MM.1S (cell line): Measurements from ENCODE around the gene CLDN15.

ENCODE experiments used
- DNase-seq: peaks from one replicate; pipeline ENCODE4 v3.0.0-alpha.2; 2015
- H2AFZ ChIP-seq: fragments of 300-600 bp; sonication (generic); 2 replicates; pipeline ENCODE4 v1.6.0; 2016; ENCODE audit warnings: antibody characterized with exemption, low read length
- H3F3A ChIP-seq: fragments of 300-600 bp; sonication (generic); 2 replicates; pipeline ENCODE4 v1.6.1; 2016; ENCODE audit warnings: mild to moderate bottlenecking, antibody characterized with exemption, low read length, moderate library complexity, mixed read lengths; ENCODE audit not compliant: insufficient read depth
- H3K27ac ChIP-seq: fragments of 300-600 bp; sonication (generic); 2 replicates; pipeline ENCODE4 v1.5.1; 2016; ENCODE audit warnings: mild to moderate bottlenecking, low read length
- H3K27me3 ChIP-seq: fragments of 300-600 bp; sonication (generic); replicated peaks from 2 replicates; pipeline ENCODE4 v1.6.0; 2016; ENCODE audit warnings: low read length; ENCODE audit not compliant: insufficient read depth
- H3K36me3 ChIP-seq: fragments of 300-600 bp; sonication (generic); replicated peaks from 2 replicates; pipeline ENCODE4 v1.6.1; 2016; ENCODE audit warnings: mild to moderate bottlenecking, low read length, mixed read lengths; ENCODE audit not compliant: insufficient read depth
- H3K4me1 ChIP-seq: fragments of 300-600 bp; sonication (generic); 2 replicates; pipeline ENCODE4 v1.6.1; 2016; ENCODE audit warnings: low read length, mixed read lengths
- H3K4me2 ChIP-seq: fragments of 300-600 bp; sonication (generic); 2 replicates; pipeline ENCODE4 v1.6.0; 2016; ENCODE audit warnings: low read depth, low read length
- H3K4me3 ChIP-seq: fragments of 300-600 bp; sonication (generic); 2 replicates; pipeline ENCODE4 v1.5.1; 2016; ENCODE audit warnings: low read length, mixed read lengths
- H3K79me2 ChIP-seq: fragments of 300-600 bp; sonication (generic); 2 replicates; pipeline ENCODE4 v1.6.1; 2016; ENCODE audit warnings: mixed run types, low read length, mixed read lengths
- H3K9ac ChIP-seq: fragments of 300-600 bp; sonication (generic); 2 replicates; pipeline ENCODE4 v1.6.1; 2016; ENCODE audit warnings: low read length, mixed read lengths
- H3K9me2 ChIP-seq: fragments of 300-600 bp; sonication (generic); replicated peaks from 2 replicates; pipeline ENCODE4 v1.6.1; 2016; ENCODE audit warnings: mild to moderate bottlenecking, low read length, mixed read lengths; ENCODE audit not compliant: insufficient read depth
- H3K9me3 ChIP-seq: fragments of 300-600 bp; sonication (generic); replicated peaks from 2 replicates; pipeline ENCODE4 v1.6.1; 2016; ENCODE audit warnings: mild to moderate bottlenecking, low read length, mixed read lengths; ENCODE audit not compliant: insufficient read depth
- H4K20me1 ChIP-seq: fragments of 300-600 bp; sonication (generic); 2 replicates; pipeline ENCODE4 v1.6.1; 2016; ENCODE audit warnings: mild to moderate bottlenecking, low read length, moderate library complexity, mixed read lengths; ENCODE audit not compliant: insufficient read depth
- EZH2 ChIP-seq: fragments of 300-600 bp; sonication (generic); optimal IDR thresholded peaks from 2 replicates; pipeline ENCODE3; 2017; ENCODE audit warnings: low read depth, mild to moderate bottlenecking, antibody characterized with exemption, low read length, mixed read lengths
- EZH2phosphoT487 ChIP-seq: fragments of 300-600 bp; sonication (generic); IDR thresholded peaks from 2 replicates; pipeline ENCODE4 v1.6.1; 2018; ENCODE audit warnings: antibody characterized with exemption, low read length
- TF ChIP-seq, protein P1 (sequence below): fragments of 300-600 bp; sonication (generic); IDR thresholded peaks from 2 replicates; pipeline ENCODE4 v1.5.1; 2016; ENCODE audit warnings: antibody characterized with exemption, low read length, mixed read lengths

CLDN15 gene

DNA sequence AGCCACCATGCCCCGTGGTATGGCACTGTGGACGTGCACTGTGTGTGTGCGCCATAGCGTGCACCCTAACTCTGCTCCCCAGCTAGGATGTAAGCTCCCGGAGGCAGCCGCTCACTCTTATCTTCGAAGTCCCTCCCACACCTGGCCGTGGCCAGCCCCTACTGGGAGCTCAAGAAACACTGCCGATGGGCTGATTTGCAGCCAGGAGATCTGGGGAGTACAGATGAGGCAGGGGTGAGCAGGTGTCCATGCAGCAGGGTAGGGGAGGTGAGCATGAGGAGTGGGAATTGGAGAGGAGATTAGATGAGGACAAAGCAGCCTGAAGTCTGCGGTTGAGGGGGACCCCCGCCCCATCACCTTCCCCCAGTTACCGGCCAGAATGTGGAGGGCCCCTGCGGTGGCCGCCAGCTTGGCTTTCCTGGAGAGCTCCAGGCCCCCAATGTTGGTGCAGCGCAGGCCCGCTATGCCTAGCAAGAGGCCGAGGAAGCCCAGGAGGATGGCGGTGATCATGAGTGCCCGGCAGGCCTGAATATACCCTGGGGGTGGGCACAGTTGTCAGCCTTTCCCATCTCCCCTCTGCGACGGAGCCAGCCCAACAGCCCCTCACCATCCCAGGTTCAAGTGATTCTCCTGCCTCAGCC is 3.6 kb downstream of the CLDN15 start:
- TF ChIP-seq, protein P1, sequence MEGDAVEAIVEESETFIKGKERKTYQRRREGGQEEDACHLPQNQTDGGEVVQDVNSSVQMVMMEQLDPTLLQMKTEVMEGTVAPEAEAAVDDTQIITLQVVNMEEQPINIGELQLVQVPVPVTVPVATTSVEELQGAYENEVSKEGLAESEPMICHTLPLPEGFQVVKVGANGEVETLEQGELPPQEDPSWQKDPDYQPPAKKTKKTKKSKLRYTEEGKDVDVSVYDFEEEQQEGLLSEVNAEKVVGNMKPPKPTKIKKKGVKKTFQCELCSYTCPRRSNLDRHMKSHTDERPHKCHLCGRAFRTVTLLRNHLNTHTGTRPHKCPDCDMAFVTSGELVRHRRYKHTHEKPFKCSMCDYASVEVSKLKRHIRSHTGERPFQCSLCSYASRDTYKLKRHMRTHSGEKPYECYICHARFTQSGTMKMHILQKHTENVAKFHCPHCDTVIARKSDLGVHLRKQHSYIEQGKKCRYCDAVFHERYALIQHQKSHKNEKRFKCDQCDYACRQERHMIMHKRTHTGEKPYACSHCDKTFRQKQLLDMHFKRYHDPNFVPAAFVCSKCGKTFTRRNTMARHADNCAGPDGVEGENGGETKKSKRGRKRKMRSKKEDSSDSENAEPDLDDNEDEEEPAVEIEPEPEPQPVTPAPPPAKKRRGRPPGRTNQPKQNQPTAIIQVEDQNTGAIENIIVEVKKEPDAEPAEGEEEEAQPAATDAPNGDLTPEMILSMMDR, result no peak
- no peak for TF ChIP-seq EZH2
- no peak for TF ChIP-seq EZH2phosphoT487

GRCh38 chr7:101232141-101232850 is 5.3 kb downstream of the CLDN15 start:
- no peak overlapping the region for H3K4me3 ChIP-seq
- DNase-seq, result no peak

More for the DNA sequence above, 3.6 kb downstream of the CLDN15 start:
- Histone ChIP-seq H3K27ac (no peak overlapping the region), H3K4me2 (no peak overlapping the region), H3K9me2 (no peaks in the 10 kb centered on the region), H3K27me3 (no peaks in the 10 kb centered on the region), H3K4me1 (no peaks in the 10 kb centered on the region), H3K4me3 (no peak overlapping the region), H3K79me2 (no peaks in the 10 kb centered on the region), H3F3A (no peaks in the 10 kb centered on the region), H2AFZ (no peak overlapping the region), H3K36me3 (no peaks in the 10 kb centered on the region), H3K9me3 (no peaks in the 10 kb centered on the region), H4K20me1 (no peaks in the 10 kb centered on the region), H3K9ac (no peak overlapping the region)
- DNase-seq, result no peak

DNA sequence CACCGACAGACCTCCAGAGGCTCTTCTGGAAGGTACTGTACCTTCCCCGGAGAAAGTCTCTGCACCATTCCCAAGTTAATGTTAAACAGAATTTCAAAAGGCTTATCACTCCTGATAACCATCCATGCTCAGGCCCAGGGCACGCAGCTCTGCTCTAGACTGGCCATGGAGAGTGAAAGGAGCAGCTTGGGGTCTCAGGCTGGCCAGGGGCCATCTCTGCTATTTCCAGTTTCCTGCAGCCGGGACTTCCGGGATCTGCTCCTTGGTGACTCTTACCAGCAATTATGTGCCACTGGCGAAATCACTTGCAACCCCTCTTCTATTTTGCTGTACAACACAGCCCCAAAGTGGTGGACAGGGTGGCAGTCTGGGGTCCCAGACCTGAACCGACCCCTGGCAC is 6.0 kb downstream of the CLDN15 start:
- H3K27ac ChIP-seq, result no peak overlapping the region
- H3F3A ChIP-seq, result no peaks in the 10 kb centered on the region

More at GRCh38 chr7:101232141-101232850, 5.3 kb downstream of the CLDN15 start:
- H3K27me3 ChIP-seq, result no peaks in the 10 kb centered on the region
- H3K9me3 ChIP-seq, result no peaks in the 10 kb centered on the region
- H4K20me1 ChIP-seq, result no peaks in the 10 kb centered on the region
- TF ChIP-seq EZH2 (no peak), EZH2phosphoT487 (no peak)
- TF ChIP-seq, protein P1, result no peak
- no peaks in the 10 kb centered on the region for H3K79me2 ChIP-seq
- no peak overlapping the region for H3K4me2 ChIP-seq
- no peaks in the 10 kb centered on the region for H3K9me2 ChIP-seq
- no peaks in the 10 kb centered on the region for H3K36me3 ChIP-seq
- H3K27ac ChIP-seq, result no peak overlapping the region
- H2AFZ ChIP-seq, result no peak overlapping the region
- H3K9ac ChIP-seq, result no peak overlapping the region
- H3K4me1 ChIP-seq, result no peaks in the 10 kb centered on the region
- no peaks in the 10 kb centered on the region for H3F3A ChIP-seq

More for the DNA sequence above, 6.0 kb downstream of the CLDN15 start:
- Histone ChIP-seq H3K36me3 (no peaks in the 10 kb centered on the region), H3K4me2 (no peak overlapping the region), H3K4me1 (no peaks in the 10 kb centered on the region), H3K4me3 (no peak overlapping the region), H3K79me2 (no peaks in the 10 kb centered on the region), H2AFZ (no peak overlapping the region), H3K9me2 (no peaks in the 10 kb centered on the region), H4K20me1 (no peaks in the 10 kb centered on the region), H3K9ac (no peak overlapping the region), H3K27me3 (no peaks in the 10 kb centered on the region), H3K9me3 (no peaks in the 10 kb centered on the region)
- DNase-seq, result no peak
- TF ChIP-seq, protein P1, result no peak
- TF ChIP-seq EZH2, result no peak
- no peak for TF ChIP-seq EZH2phosphoT487
